Hematopoietic multipotent progenitor cell (in vitro differentiated cells): ENCODE data around the gene REEP1. TPM values are rescaled to one million over a fixed set of nuclear protein-coding genes. Genes with fewer than 3 reads are reported as not detected.
"Not testable (repeated sequence)": the region's sequence is repeated elsewhere in the genome, so short reads cannot be mapped to it uniquely, and the experiment has no call there.

Source experiments
- DNase-seq, 3 donors: peaks; one replicate each; pipeline ENCODE4 v3.0.0-alpha.2; 2011 to 2015; ENCODE audit warnings: low read depth in 2 of 3, low spot score in 2 of 3
- total RNA-seq: library from RNA; depleted of rRNA; stranded (reverse); fragments of >200 nt; gene quantifications from one replicate; pipeline ENCODE4 v1.2.3, GENCODE V29; 2012

The REEP1 gene
- total RNA-seq, 1 donor, result under 0.01 TPM

DNA sequence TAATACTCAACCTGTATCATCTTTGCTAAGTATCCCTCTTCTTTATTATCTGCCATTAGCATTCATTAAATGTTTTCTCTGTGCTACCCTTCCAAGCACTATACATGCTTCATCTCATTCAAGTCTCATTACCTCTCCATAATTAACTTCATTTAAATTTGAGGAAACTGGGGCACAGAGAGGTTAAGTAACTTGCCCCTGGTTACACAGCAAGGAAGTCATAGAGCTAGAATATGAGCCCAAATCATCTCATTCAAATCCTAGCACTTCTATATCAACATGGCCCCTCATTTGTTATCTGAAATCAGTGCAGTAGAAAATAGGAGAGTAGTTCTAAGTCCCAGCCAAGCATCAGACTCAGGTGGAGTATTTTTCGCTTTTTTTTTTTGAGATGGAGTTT lies 133.8 kb downstream of the REEP1 start:
- DNase-seq, result no peak

- no peak for DNase-seq
These were observed 134.7 kb downstream of the REEP1 start for GRCh38 chr2:86202702-86203101.

DNA sequence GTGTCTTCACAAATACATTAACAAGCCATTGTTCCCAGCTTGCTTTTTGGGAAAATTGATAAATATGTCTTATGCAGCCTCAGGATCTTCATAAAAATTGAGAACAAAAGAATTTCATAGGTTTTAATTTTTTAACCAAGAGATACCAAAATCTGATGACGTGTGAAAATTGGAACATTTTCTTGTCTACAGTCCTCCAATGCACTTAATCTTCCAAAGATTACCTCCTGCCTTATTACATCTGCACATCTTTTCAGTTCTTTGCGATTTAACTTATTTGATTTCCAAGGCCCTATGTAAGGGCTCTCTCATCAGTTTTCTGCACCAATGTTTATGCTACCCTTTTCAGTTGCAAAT lies 135.1 kb downstream of the REEP1 start:
- no peak for DNase-seq

- DNase-seq, result no peak
These were observed 135.6 kb downstream of the REEP1 start for GRCh38 chr2:86201671-86202335.

DNA sequence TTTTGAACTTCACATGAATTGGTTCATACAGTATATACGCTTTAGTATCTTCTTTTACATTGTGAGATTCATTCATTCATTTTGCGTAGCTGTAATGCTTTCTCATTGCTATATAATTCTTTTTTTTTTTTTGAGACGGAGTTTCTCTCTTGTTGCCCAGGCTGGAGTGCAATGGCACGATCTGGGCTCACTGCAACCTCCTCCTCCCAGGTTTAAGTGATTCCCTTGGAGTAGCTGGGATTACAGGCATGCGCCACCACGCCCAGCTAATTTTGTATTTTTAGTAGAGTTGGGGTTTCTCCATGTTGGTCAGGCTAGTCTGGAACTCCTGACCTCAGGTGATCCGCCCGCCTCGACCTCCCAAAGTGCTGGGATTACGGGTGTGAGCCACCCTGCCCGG lies 136.9 kb downstream of the REEP1 start:
- not testable (repeated sequence) for DNase-seq

- DNase-seq, result no peak
These were observed 137.6 kb downstream of the REEP1 start for GRCh38 chr2:86199834-86200177.

- DNase-seq, result no peak
These were observed 141.5 kb downstream of the REEP1 start for GRCh38 chr2:86195808-86196387.

- DNase-seq, result peak; percentile 89 to 95 (median 94)
These were observed 142.2 kb downstream of the REEP1 start, which contains the start of gene IMMT for GRCh38 chr2:86195055-86195807. Gene IMMT, minus strand, starts transcription at chr2:86195462. Its CDS starts 80 bp downstream, at chr2:86195382.

GRCh38 chr2:86194751-86195054 lies 142.7 kb downstream of the REEP1 start:
- DNase-seq, result no peak

GRCh38 chr2:86193901-86194567 lies 143.4 kb downstream of the REEP1 start:
- no peak for DNase-seq

DNA sequence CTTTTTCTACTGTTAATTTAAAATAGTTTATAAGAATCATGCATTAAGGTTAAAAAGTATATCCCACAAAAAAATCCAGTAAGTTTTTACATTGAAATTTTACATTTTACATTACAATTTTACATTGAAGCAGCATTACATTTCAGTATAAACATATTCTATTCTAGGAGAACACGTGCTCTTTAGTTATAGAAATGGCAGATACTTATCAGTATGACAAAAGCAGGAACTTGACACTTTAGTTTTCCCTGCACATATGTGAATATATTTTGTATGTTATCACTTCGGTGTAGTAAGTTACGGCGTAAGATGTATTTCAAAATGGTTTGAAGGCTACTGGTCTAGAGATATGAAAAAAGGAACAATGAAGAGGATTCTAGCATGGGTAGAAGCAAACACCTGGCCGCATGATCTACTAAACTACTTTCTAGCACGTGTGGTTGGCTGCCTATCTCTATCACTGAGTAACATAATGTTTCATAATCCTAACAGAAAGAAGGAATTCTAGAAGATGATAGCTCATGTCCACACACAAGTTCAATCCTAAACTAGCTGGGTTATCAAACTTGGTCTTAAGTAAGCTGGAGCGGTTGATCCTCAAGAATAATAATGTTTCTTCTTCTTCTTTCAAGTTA lies 147.5 kb downstream of the REEP1 start:
- no peak for DNase-seq

GRCh38 chr2:86186431-86186830 lies 151.0 kb downstream of the REEP1 start:
- no peak for DNase-seq

- DNase-seq, result no peak
These were observed 151.8 kb downstream of the REEP1 start for GRCh38 chr2:86185517-86186212.

DNA sequence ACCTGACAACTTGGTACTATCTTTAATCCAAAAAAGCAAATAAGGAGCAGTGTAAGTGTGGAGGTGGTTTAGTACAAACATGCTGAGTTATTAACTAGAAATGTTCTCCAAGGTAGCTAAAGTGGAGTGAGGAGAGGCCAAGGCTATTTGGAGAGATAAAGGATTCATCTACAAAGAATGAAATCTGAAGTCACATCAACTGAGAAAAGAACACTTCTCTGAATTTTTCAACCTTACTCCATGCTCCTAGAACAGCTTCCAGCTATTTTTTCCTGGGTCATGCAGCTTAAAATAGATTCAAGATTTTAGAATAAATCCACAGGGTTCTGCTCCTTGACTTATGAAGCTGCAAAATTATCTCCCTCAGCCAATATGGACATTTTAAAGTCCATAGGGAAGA lies 160.8 kb downstream of the REEP1 start:
- no peak for DNase-seq

DNA sequence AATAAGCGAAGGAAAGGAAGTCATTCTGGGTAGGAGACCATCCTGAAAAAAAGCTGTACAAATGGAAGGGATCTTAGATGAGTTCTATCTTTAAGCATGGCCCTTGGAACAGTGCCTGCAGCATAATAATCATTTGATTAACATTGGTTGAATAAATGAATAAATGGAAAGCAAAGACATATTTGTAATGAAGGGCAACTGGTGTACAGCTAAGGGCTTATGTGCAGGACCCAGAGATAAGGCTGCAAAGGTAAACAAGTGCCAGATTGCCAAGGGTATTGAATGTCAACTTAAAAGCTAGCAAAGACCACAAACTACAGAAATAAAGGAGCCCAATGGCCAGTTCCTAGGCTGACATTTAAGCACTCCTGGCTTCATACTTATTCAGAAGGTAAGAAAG lies 161.6 kb downstream of the REEP1 start:
- no peak for DNase-seq

DNA sequence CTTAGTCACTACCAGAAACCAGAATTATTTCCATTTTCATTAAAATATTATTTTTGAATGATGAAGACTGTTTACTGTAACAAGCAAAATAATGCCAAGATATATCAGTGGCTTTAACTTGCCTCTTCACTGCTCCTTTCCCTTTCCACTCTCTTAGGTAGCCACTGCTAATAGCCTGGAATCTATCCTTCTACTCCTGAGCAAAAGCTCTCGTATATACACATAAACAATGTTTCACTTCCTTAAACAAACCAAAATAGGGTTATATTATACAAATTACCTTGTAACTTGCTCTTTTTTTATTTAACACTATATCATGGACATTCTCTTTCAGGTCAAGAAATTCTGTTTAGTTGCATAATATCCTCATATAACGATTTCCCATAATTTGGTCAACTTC lies 163.0 kb downstream of the REEP1 start:
- DNase-seq, result no peak

GRCh38 chr2:86172610-86173009 lies 164.8 kb downstream of the REEP1 start:
- DNase-seq, result no peak

GRCh38 chr2:86171295-86171694 lies 166.1 kb downstream of the REEP1 start:
- no peak for DNase-seq

DNA sequence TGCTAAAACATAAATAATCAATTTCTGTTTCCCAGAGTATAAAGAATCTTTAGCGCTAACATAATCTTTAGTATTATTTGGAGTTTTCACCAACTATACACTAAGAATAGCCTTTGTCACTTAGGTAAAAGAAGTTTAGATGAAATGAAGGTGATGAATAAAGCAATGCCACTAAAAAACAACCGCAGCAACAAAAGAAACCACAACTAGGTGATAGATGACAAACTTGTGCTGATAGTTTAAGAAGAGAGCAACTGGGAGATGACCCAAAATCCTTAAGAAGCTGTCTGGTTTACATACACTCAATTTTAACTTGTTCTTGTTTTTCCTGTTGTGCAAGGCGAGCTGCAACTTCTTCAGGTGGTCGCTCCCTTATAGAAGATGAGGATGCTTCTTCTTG lies 167.0 kb downstream of the REEP1 start:
- no peak for DNase-seq
